Neural cell (in vitro differentiated cells): ENCODE measurements around the gene MTPN. TPM values are rescaled to one million over a fixed set of nuclear protein-coding genes. Genes with fewer than 3 reads are reported as not detected.

ENCODE experiments used
- H2AFZ ChIP-seq: fragments of 200-600, 300-800 bp; sonication (generic), shearing (Covaris generic); 2 replicates; pipeline ENCODE4 v1.6.0; 2014; ENCODE audit warnings: low read depth, mild to moderate bottlenecking, antibody characterized with exemption, low read length, moderate library complexity
- H3F3A ChIP-seq: fragments of 200-600 bp; shearing (Covaris generic); 2 replicates; pipeline ENCODE4 v1.6.1; 2016; ENCODE audit warnings: mild to moderate bottlenecking, moderate library complexity, mixed read lengths, antibody characterized with exemption, low read length; ENCODE audit not compliant: insufficient read depth, poor library complexity, severe bottlenecking
- H3K27ac ChIP-seq: fragments of 200-600, 300-800 bp; sonication (generic), shearing (Covaris generic); 2 replicates; pipeline ENCODE4 v1.5.1; 2014; ENCODE audit warnings: mild to moderate bottlenecking, low read length, moderate library complexity
- H3K27me3 ChIP-seq: fragments of 300-800, 200-600 bp; sonication (generic), shearing (Covaris generic); 2 replicates; pipeline ENCODE4 v1.6.0; 2014; ENCODE audit warnings: mild to moderate bottlenecking, low read depth, low read length, moderate library complexity; ENCODE audit not compliant: insufficient read depth
- H3K36me3 ChIP-seq: fragments of 300-800, 200-600 bp; sonication (generic), shearing (Covaris generic); 2 replicates; pipeline ENCODE4 v1.5.1; 2014; ENCODE audit warnings: mild to moderate bottlenecking, antibody characterized with exemption, low read length, moderate library complexity; ENCODE audit not compliant: insufficient read depth
- H3K4me2 ChIP-seq: fragments of 300-800, 200-600 bp; sonication (generic), shearing (Covaris generic); 2 replicates; pipeline ENCODE4 v1.6.0; 2014; ENCODE audit warnings: mild to moderate bottlenecking, low read length
- H3K4me3 ChIP-seq: fragments of 300-800, 200-600 bp; sonication (generic), shearing (Covaris generic); 2 replicates; pipeline ENCODE4 v1.5.1; 2014; ENCODE audit warnings: mild to moderate bottlenecking, low read length, moderate library complexity
- H3K79me2 ChIP-seq: fragments of 200-600 bp; shearing (Covaris generic); replicated peaks from 2 replicates; pipeline ENCODE4 v1.6.0; 2014; ENCODE audit warnings: mild to moderate bottlenecking, low read length, moderate library complexity; ENCODE audit not compliant: insufficient read depth
- H3K9ac ChIP-seq: fragments of 300-800, 200-600 bp; sonication (generic), shearing (Covaris generic); 2 replicates; pipeline ENCODE4 v1.6.1; 2016; ENCODE audit warnings: mild to moderate bottlenecking, low read length, mixed read lengths
- H3K9me2 ChIP-seq: fragments of 200-600 bp; shearing (Covaris generic); 2 replicates; pipeline ENCODE4 v1.6.1; 2016; ENCODE audit warnings: mild to moderate bottlenecking, low read length, mixed read lengths; ENCODE audit not compliant: insufficient read depth
- H3K9me3 ChIP-seq: fragments of 200-600, 300-800 bp; sonication (generic), shearing (Covaris generic); 2 replicates; pipeline ENCODE4 v1.6.1; 2016; ENCODE audit warnings: mild to moderate bottlenecking, mixed run types, low read length, moderate library complexity, mixed read lengths
- H4K20me1 ChIP-seq: fragments of 200-600 bp; shearing (Covaris generic); 2 replicates; pipeline ENCODE4 v1.6.1; 2016; ENCODE audit warnings: mild to moderate bottlenecking, mixed run types; ENCODE audit not compliant: insufficient read depth
- CTCF ChIP-seq: fragments of 450-650 bp; IDR thresholded peaks from 2 replicates; pipeline ENCODE4 v1.5.1; 2014; ENCODE audit warnings: antibody characterized with exemption, mild to moderate bottlenecking, moderate library complexity; ENCODE audit not compliant: poor library complexity, severe bottlenecking
- EP300 ChIP-seq: fragments of 450-650 bp; conservative IDR thresholded peaks from 2 replicates; pipeline ENCODE4 v1.6.1; 2014; ENCODE audit warnings: antibody characterized with exemption, mild to moderate bottlenecking, moderate library complexity; ENCODE audit not compliant: poor library complexity, severe bottlenecking
- EZH2 ChIP-seq: fragments of 200-600, 300-800 bp; shearing (Covaris generic), sonication (generic); IDR thresholded peaks from 2 replicates; pipeline ENCODE4 v1.6.1; 2014; ENCODE audit warnings: antibody characterized with exemption, low read length, borderline replicate concordance, mild to moderate bottlenecking; ENCODE audit not compliant: insufficient read depth, poor library complexity, severe bottlenecking
- MXI1 ChIP-seq: fragments of 450-650 bp; conservative IDR thresholded peaks from 2 replicates; pipeline ENCODE4 v1.6.1; 2014; ENCODE audit warnings: antibody characterized with exemption, mild to moderate bottlenecking; ENCODE audit not compliant: poor library complexity, severe bottlenecking
- POLR2AphosphoS5 ChIP-seq: IDR thresholded peaks from 2 replicates; pipeline ENCODE4 v1.6.1; 2012
- RAD21 ChIP-seq: fragments of 450-650 bp; conservative IDR thresholded peaks from 2 replicates; pipeline ENCODE4 v1.6.1; 2014; ENCODE audit warnings: antibody characterized with exemption, mild to moderate bottlenecking, moderate library complexity
- REST ChIP-seq: IDR thresholded peaks from 2 replicates; pipeline ENCODE4 v1.6.1; 2012; ENCODE audit warnings: borderline replicate concordance
- SMC3 ChIP-seq: fragments of 450-650 bp; conservative IDR thresholded peaks from 2 replicates; pipeline ENCODE4 v1.6.1; 2014; ENCODE audit warnings: antibody characterized with exemption, mild to moderate bottlenecking, moderate library complexity; ENCODE audit not compliant: poor library complexity
- TAF1 ChIP-seq: IDR thresholded peaks from 2 replicates; pipeline ENCODE4 v1.6.1; 2012; ENCODE audit warnings: low read depth
- polyA plus RNA-seq: library from polyadenylated mRNA; depleted of rRNA; stranded (reverse); fragments of >200 nt; gene quantifications from 2 replicates; pipeline ENCODE4 v1.2.3, GENCODE V29; 2014

MTPN gene
- polyA plus RNA-seq, 1 donor from 2014 or later = 133 TPM

- Histone ChIP-seq H2AFZ (no peak overlapping the region), H3F3A (no peaks in the 10 kb centered on the region), H3K9ac (no peak overlapping the region), H3K79me2 (no peaks in the 10 kb centered on the region), H4K20me1 (no peaks in the 10 kb centered on the region), H3K4me2 (no peak overlapping the region), H3K36me3 (no peaks in the 10 kb centered on the region), H3K9me3 (no peaks in the 10 kb centered on the region), H3K9me2 (no peaks in the 10 kb centered on the region), H3K27me3 (no peaks in the 10 kb centered on the region), H3K4me3 (no peak overlapping the region), H3K27ac (no peak overlapping the region)
- TF ChIP-seq TAF1 = no peak
- TF ChIP-seq REST = no peak
- TF ChIP-seq RAD21 = no peak
- no peak for TF ChIP-seq POLR2AphosphoS5
- no peak for TF ChIP-seq MXI1
- TF ChIP-seq CTCF = no peak
Observed at GRCh38 chr7:135878284-135878683, 98.9 kb downstream of the MTPN start.

- H3K79me2 ChIP-seq = no peaks in the 10 kb centered on the region
Observed at GRCh38 chr7:135877805-135878204, 99.4 kb downstream of the MTPN start.

More at GRCh38 chr7:135877805-135878204, 99.4 kb downstream of the MTPN start:
- Histone ChIP-seq H3K27me3 (no peaks in the 10 kb centered on the region), H3K36me3 (no peaks in the 10 kb centered on the region), H3K9me2 (no peaks in the 10 kb centered on the region), H3F3A (no peaks in the 10 kb centered on the region), H3K9ac (no peak overlapping the region), H3K9me3 (no peaks in the 10 kb centered on the region), H2AFZ (no peak overlapping the region), H4K20me1 (no peaks in the 10 kb centered on the region), H3K4me3 (no peak overlapping the region), H3K27ac (no peak overlapping the region), H3K4me2 (no peak overlapping the region)
- TF ChIP-seq REST (no peak), MXI1 (no peak), SMC3 (no peak), RAD21 (no peak), EZH2 (no peak), CTCF (no peak), TAF1 (no peak), POLR2AphosphoS5 (no peak), EP300 (no peak)
